HepG2 (cell line): ENCODE measurements around the gene SPSB1. TPM values are rescaled to one million over a fixed set of nuclear protein-coding genes. Genes with fewer than 3 reads are reported as not detected.

Experiments
- EEA1 ChIP-seq: sonication (generic); formaldehyde crosslinking; IDR thresholded peaks from 2 replicates; pipeline ENCODE4 v1.5.1; 2020; ENCODE audit warnings: mild to moderate bottlenecking, missing genetic modification reagents, borderline replicate concordance
- ELK4 ChIP-seq: sonication (generic); formaldehyde crosslinking; IDR thresholded peaks from 2 replicates; pipeline ENCODE4 v1.9.0; 2021; ENCODE audit warnings: missing genetic modification reagents, borderline replicate concordance
- EZH2 ChIP-seq: conservative IDR thresholded peaks from 2 replicates; pipeline ENCODE4 v1.6.1; 2012; ENCODE audit warnings: mild to moderate bottlenecking, low read depth, low read length, moderate library complexity
- KLF15 ChIP-seq: sonication (generic); formaldehyde crosslinking; IDR thresholded peaks from 2 replicates; pipeline ENCODE4 v1.8.1; 2023; ENCODE audit warnings: borderline replicate concordance, mild to moderate bottlenecking, inconsistent platforms, missing genetic modification reagents, mixed read lengths
- MED13 ChIP-seq: sonication (generic); formaldehyde crosslinking; IDR thresholded peaks from 2 replicates; pipeline ENCODE4 v1.5.0; 2020; ENCODE audit warnings: missing genetic modification reagents
- MYNN ChIP-seq: sonication (generic); formaldehyde crosslinking; IDR thresholded peaks from 2 replicates; pipeline ENCODE4 v1.4.0; 2020; ENCODE audit warnings: mild to moderate bottlenecking, low read depth, missing genetic modification reagents
- NFYC ChIP-seq: IDR thresholded peaks from 2 replicates; pipeline ENCODE4 v1.6.1; 2016; ENCODE audit warnings: missing genetic modification reagents, missing compliant biosample characterization
- SP140L ChIP-seq: sonication (generic); formaldehyde crosslinking; IDR thresholded peaks from 2 replicates; pipeline ENCODE4 v1.4.0; 2020; ENCODE audit warnings: missing genetic modification reagents, borderline replicate concordance
- THYN1 ChIP-seq: sonication (generic); formaldehyde crosslinking; IDR thresholded peaks from 2 replicates; pipeline ENCODE4 v1.8.1; 2023; ENCODE audit warnings: low read depth, mild to moderate bottlenecking, moderate library complexity, missing genetic modification reagents, borderline replicate concordance
- ZNF124 ChIP-seq: sonication (generic); formaldehyde crosslinking; IDR thresholded peaks from 2 replicates; pipeline ENCODE4 v1.4.0; 2020; ENCODE audit warnings: missing genetic modification reagents
- ZNF18 ChIP-seq: sonication (generic); formaldehyde crosslinking; IDR thresholded peaks from 2 replicates; pipeline ENCODE4 v1.8.0; 2022; ENCODE audit warnings: mild to moderate bottlenecking, missing genetic modification reagents; ENCODE audit not compliant: insufficient replicate concordance
- ZNF34 ChIP-seq: sonication (generic); formaldehyde crosslinking; IDR thresholded peaks from 2 replicates; pipeline ENCODE4 v1.4.0; 2020; ENCODE audit warnings: mild to moderate bottlenecking, missing genetic modification reagents, borderline replicate concordance
- ZNF704 ChIP-seq: sonication (generic); formaldehyde crosslinking; IDR thresholded peaks from 2 replicates; pipeline ENCODE4 v1.8.1; 2023; ENCODE audit warnings: mild to moderate bottlenecking, inconsistent platforms, moderate library complexity, missing genetic modification reagents, borderline replicate concordance
- ZNF784 ChIP-seq: sonication (generic); formaldehyde crosslinking; IDR thresholded peaks from 2 replicates; pipeline ENCODE4 v1.5.1; 2020; ENCODE audit warnings: missing genetic modification reagents, mild to moderate bottlenecking, borderline replicate concordance
- ZNF839 ChIP-seq: sonication (generic); formaldehyde crosslinking; IDR thresholded peaks from 2 replicates; pipeline ENCODE4 v1.4.0; 2020; ENCODE audit warnings: missing genetic modification reagents, mild to moderate bottlenecking, borderline replicate concordance
- polyA plus RNA-seq, 8 experiments: library from polyadenylated mRNA; depleted of rRNA in 3 of 8; stranded (reverse) in 7 of 8; unstranded in 1 of 8; fragments of >200 nt; fragmentation: Illumina TruSeq in 4 of 8; extraction: Trizol in 4 of 8; gene quantifications; 2 replicates each; pipeline versions ENCODE4 v1.2.1 to v1.2.3, GENCODE V29; 2011 to 2016; ENCODE audit warnings: low read depth in 4 of 8, missing spikeins in 1 of 8, mixed read lengths in 1 of 8; ENCODE audit not compliant: insufficient read depth in 1 of 8
- total RNA-seq, 5 experiments: library from RNA; depleted of rRNA; stranded (reverse); fragments of >200 nt; fragmentation: Illumina TruSeq; extraction: Trizol; gene quantifications; 2 replicates each; pipeline ENCODE4 v1.2.3, GENCODE V29; 2016; ENCODE audit warnings: low read depth in 1 of 5
- TF ChIP-seq, protein P1 (sequence below): sonication (generic); formaldehyde crosslinking; IDR thresholded peaks from 2 replicates; pipeline ENCODE4 v1.5.0; 2020; ENCODE audit warnings: mild to moderate bottlenecking, missing genetic modification reagents

Gene SPSB1
- total and polyA plus RNA-seq, 2 of the 13 experiments (the other 11 are each of a cell fraction or from before 2014, with no cell fraction given), result 5.0 to 8.0 TPM

DNA sequence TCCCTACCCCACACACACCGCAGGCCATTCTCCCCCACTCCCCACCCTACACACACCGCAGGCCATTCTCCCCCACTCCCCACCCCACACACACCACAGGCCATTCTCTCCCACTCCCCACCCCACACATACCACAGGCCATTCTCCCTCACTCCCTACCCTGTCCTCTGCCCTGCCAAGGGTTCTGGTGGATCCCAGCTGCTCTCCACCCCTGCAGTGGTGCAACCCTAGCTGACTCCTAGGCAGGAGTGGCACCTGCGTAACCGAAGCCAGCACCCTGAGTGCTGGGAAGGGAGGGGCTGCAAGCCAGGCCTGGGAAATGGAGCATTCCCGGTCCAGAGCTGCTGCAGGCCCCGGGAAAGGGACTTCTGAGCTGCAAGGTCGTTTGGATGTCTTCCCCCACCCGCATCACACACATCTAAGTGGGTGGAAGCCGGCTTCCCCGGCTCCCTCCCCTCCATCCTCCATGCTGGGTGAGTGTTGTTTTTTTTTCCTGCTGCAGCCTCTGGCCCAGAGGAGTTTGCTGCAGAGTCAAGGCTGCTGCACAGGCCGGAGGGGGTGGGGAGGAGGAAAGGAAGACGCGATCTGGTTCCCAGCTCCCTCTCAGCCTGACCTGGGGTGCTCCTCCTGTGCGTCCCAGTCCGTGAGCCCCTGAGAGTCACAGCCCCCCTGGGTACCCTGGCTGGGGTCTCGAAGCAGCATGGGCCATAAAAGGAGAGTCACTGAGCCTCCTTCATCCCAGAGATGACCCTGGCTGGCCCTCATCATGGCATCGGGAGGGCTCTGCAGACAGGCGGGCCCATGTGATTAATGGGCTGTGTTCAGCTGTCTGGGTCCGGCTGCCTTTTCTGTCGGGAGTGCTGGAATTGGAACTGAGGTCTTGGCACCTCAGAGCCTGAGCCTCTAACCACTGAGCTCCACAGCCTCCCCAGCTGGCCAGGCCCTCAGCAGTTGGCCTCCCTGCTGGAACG, 42.0 kb upstream of the SPSB1 start (continued):
- no peak for TF ChIP-seq EEA1 (CRISPR knock-in tag)
- no peak for TF ChIP-seq MED13 (CRISPR knock-in tag)
- TF ChIP-seq NFYC, result no peak
- TF ChIP-seq EZH2, result no peak
- no peak for TF ChIP-seq KLF15
- TF ChIP-seq, protein P1, sequence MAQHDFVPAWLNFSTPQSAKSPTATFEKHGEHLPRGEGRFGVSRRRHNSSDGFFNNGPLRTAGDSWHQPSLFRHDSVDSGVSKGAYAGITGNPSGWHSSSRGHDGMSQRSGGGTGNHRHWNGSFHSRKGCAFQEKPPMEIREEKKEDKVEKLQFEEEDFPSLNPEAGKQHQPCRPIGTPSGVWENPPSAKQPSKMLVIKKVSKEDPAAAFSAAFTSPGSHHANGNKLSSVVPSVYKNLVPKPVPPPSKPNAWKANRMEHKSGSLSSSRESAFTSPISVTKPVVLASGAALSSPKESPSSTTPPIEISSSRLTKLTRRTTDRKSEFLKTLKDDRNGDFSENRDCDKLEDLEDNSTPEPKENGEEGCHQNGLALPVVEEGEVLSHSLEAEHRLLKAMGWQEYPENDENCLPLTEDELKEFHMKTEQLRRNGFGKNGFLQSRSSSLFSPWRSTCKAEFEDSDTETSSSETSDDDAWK, result no peak
- TF ChIP-seq ZNF839 (CRISPR knock-in tag), result no peak
- TF ChIP-seq THYN1 (CRISPR knock-in tag), result no peak
- TF ChIP-seq ZNF784 (CRISPR knock-in tag), result no peak
- no peak for TF ChIP-seq ZNF704 (CRISPR knock-in tag)
- TF ChIP-seq ZNF34 (CRISPR knock-in tag), result no peak
- no peak for TF ChIP-seq SP140L (CRISPR knock-in tag)
- no peak for TF ChIP-seq ELK4
- no peak for TF ChIP-seq ZNF124 (CRISPR knock-in tag)
- TF ChIP-seq ZNF18 (CRISPR knock-in tag), result peak; percentile 36
- TF ChIP-seq MYNN (CRISPR knock-in tag), result no peak
